Amniotic epithelial cell (primary cell): ENCODE results near the gene NOL4L.

ENCODE experiments used
- DNase-seq: peaks from one replicate; pipeline ENCODE4 v3.0.0-alpha.2; 2010; ENCODE audit warnings: low read depth

NOL4L gene

DNA sequence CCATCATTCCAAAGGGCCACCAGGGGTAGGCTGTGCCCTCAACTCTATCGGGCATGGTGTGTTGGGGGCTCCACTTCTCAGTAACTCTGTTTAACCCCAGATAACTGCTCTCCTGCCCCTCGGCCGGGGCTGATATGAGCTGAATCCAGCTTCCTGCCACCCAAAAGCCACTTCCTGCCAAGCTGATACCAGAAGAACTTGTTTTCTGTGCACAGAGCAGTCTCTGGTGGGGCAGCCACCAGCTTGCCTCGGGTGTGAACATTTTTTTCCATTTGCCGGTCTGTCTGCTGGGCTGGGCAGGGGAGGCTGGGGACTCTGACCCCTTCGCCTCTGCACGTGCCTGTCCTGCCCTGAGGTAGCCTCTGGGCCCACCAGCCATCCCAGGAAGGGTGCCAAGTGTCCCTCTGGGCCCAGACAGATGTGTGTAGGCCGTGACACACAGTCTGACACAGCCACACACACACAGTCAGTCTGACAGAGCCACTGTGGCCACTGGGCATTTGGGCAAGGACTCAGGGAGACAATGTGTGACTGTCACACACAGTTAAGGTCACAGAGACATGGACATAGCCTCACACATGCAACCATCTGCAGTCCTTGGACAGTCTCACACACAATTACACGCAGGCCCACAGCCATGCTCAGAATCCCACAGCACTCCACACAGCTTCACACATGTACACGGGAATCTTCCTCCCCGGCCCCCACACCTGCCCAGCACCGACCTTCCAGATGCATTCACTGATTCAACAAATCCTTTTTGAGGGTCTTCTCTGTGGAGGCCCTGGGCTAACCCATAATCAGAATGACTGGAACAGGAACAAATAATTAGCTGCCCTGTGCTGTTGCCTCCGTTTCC, 45.1 kb downstream of the NOL4L start:
- no peak for DNase-seq

DNA sequence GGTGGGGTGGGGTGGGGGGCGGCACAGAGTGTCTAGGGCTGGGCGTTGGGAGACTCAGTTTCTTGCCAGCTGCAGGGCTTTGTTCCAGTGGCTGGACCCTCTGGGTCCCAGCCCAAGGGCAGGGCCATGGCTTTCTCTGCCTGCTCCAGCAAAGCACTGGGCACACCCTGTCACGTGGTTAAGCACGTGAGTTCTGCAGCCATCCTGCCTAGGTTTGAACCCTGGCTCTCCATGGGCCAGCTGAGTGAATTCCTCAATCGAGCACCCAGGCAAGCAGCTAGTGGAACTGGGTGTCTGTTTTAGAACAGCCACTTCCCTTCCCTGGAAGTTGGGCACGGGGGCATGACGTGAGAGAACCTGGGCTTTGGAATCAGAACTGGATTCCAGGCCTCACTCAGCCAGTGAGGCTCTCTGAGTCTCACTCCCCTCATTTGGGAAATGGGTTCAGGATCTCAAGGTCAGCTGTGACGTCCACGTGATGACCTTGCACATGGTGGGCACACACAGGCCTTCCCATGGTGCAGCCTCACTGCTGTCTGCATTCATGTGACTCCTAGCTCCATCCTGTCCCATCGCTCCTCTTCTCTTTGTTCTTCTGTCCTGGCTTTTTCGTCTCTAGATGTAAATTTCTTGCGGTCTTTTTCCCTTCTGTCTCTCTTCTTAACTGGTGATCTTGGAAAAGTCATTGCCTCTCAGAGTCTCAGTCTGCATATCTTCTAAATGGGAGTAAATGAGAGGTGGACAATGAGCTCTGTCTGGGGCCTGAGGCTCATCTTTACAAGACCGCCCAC, 45.9 kb downstream of the NOL4L start:
- DNase-seq: no peak

DNA sequence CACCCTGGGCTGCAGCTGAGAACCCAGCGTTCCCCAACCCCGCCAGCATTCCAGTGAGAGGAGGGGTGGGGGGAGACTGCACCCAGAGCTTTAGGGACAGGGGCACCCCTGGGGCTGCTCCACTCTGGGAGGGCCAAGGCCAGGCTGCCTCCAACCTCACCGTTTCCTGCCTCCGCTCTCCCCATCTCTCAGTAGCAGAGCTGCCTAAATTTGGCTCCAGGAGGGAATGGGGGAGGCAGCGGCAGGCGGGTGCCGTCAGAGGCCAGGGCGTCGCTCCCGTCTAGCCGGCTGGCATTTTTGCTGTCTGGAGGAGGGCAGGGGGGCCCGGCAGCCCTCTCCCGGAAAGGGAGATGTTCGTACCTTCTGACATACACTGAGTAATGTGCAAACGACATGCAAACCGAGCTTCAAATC, 46.6 kb downstream of the NOL4L start:
- DNase-seq: no peak

DNA sequence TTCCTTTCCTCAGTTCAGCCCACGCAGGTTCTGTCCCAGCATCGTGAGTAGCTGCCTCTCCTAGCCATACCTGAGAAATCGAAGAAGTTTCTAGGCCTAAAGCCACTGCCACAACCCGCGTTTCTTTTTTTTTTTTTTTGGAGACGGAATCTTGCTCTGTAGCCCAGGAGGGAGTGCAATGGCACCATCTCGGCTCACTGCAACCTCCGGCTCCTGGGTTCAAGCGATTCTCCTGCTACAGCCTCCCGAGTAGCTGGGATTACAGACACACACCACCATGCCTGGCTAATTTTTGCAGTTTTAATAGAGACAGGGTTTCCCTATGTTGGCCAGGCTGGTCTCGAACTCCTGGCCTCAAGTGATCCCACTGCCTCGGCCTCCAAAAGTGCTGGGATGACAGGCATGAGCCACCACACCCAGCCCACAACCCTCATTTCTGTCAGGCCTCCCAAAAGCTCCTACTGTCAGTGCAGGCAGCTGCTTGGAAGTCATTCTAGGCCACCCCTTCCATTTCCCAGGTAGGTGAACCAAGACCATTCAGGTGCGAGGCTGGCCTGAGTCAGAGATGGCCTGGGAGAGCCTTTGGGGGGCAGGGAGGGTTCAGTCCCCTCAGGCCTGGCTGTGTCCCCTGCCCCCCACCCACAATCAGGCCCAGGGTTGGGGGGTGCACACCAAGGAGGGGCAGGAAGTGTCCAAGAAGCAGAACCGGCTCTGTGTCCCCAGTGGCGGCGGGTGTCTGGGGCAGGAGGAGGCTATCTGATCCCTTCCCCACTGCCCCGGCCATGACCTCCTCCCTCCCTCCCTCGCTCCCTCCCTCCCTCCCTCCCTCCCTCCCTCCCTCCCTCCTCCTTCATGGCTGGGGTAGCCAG, 47.2 kb downstream of the NOL4L start:
- no peak for DNase-seq

DNA sequence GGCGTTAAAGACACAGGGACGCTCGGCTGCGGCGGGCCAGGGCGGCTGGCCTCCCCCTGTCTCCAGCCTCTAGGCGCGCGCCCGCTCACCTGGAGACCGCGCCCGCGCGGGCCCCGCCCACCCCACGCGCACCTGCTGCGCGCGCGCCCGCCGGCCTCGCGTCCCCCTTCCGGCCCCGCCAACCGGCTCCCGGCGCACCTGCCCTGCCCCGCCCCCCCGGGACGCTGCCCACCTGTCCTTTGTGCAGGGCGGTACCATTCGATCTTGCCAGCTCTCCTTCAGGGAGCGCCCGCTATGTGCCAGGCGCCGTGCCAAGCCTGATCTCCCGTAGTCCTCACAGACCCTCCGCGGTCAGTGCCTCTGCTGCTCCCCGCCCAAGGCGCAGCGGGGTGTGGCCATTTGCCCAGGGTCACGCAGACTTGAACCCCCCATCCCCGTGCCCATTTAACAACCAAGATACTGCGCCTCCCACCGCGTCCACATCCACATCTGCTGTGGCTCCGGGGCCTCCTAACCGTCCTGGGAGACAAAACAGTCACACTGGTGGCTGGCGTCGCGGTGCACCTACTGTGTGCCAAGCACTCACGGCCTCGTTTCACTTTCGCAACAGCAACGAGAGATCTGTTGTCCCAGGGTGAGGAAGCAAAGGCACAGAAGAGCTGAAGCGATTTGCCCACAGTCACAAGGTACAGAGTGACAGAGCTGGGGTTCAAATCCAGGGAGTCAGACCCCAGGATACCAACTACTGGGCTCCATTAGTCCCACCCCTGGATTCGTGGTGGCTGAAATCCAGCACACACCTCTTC, 48.1 kb downstream of the NOL4L start:
- DNase-seq: no peak

DNA sequence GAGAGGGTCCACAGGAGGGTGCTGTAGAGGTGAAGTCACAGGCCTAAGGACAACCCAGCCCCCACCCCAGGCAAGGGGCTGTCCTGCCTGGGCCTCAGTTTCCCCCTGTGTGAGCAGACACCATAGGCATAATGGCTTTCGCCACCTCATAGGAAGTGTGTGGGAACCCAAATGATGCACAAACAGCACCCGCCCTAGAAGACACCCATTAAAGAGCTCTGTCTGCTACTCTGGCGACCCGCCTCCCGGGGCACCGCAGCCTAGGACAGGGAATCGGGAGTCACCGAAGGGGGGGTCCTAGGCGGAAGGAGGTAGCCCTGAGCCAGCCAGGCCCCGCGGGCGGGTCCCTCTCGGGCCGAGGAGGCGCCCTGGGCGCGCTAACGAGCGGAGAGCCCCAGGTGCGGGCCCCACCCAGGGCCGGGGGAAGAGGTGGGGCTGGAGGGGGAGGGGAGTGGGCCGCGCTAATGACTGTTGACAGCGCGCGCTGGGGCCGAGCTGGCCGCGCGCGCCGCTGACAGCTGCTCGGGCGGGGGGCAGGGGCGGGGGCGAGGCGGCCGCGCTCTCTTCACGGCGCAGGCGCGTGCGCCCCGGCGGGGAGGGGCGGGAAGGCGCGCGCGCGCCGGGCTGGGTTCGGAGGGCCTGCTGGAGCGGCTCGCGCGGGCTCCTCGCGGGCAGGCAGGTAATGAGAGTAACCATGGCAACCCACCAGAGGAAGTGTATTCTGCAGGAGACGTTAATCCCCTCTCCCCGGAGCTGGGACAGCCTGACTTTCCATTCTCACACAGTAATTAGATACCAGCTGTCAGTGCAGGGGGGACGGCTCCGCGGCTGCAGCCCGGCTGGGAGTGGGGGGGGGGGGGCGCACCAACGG, 48.9 kb downstream of the NOL4L start:
- no peak for DNase-seq

DNA sequence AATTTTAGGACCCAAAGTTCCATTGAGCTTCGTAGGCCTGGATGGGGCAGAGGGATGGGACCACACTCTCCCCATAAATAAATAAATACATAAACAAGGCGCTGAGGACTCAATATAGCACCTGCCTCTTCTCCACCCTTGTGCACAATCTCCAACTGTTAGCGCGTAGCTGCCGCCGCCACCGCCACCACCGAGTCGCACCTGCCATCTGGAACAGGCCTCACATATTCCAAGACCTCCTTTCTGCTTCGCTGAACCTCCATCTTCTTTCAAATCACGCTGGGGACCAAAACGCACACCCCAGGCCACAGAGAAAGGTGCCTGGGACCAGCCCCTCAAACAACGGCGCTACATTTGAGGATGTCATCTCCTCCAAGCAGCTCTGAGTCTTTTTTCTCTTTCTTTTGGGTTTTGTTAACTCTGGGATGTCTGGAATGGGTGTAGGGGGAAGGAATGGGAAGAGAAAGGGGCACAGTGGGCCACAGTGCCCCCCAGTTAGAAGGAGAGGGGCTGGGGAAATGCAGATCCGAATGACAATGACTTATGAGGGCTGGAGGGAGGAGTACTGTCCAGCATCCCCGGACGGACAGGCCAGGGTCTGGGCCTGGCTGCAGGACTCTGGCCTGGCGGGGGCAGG, 49.7 kb downstream of the NOL4L start:
- no peak for DNase-seq

DNA sequence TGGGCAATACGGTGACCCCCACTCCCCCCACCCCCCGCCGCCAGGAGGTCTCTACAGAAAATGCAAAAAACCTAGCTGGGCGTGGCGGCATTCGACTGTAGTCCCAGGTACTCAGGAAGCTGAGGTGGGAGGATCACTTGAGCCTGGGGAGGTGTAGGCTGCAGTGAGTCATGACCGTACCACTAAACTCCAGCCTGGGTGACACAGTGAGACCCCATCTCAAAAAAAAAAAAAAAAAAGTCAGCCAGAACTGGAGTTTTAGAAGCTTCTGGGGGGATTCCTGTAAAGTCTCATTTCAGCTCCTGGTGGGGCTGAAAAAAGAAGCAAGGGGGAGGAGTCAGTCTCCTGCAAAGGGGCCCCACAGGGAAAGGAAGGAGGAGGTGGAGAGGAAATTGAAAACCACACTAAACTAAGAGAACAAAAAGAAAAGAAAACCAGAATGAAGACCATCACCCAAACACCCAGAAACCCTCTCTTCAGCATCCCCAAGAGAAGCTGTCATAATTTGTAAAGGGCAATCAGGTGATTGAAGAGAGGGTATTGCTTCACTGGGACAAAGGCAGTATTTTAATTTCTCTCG, 50.4 kb downstream of the NOL4L start:
- no peak for DNase-seq

DNA sequence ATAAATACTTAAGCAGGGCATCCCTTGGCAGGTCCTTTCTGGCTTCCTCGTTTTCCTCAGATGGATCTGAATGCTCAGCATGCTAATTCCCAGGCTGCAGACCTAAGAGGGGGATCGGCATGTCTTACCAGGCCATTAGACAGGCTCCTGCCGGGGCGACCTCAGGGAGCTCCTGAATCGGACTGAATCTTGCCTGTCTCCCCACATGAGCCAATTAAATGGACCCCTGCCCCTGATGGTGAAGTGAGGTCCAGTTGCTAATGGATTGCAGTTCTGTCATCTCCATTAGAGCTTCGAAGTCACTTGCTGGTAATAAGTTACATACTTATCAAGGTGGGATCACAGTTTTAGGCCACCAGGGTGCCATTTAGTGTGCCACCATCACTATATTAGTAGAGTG, 51.4 kb downstream of the NOL4L start:
- no peak for DNase-seq

DNA sequence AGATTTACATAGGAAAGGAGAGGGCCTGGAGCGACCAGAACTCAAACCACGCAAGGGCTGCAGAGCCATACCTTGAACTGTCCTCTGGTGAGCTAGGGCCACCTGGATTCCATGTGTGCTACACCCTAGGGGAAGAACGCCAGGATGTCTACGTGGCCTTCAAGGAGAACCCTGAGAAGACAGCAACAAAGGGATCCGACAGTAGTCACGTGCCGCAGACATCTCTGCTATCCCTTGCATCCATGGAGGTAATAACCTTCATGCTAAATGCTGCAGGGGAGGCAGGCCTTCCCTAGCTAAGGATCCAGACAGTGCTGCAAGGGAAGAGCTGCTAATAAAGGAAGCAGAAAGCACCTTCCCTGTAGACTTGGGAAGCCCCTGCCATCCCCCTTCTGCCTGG, 52.9 kb downstream of the NOL4L start:
- no peak for DNase-seq

DNA sequence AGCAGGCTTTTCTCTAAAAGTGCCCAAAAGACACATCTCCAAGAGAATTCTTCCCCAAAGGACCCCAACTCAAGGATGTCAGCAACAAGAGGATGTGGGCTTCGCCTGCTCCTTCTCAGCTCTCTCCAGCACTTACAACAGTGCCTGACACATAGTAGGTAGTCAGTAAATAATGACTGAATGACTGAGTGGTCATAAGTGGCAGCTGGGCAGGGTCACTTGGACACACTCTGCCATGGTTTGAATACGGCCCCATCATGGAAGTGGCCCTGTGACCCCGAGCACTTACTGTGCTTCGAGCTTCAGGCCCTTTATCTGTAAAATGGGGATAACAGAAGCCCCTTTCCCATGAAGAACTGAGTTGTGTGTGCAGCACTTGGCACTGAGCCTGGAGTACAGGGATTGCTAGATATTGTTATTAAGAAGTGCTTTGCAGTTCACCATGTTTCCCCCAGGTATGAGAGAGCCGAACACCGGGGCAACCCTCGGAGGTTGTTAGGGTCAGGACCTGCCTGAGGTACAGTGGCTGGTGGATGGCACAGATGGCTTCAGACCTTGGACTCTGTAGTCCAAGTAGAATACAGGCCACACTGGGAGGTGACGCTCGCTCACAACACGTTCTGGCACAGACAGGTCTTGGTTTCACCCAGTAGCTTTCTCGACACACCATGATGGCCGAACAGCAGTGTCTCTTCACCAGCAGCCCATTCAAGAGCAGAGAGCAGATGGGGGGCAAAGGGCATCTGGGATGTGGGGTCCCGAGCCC, 56.0 kb downstream of the NOL4L start:
- no peak for DNase-seq

DNA sequence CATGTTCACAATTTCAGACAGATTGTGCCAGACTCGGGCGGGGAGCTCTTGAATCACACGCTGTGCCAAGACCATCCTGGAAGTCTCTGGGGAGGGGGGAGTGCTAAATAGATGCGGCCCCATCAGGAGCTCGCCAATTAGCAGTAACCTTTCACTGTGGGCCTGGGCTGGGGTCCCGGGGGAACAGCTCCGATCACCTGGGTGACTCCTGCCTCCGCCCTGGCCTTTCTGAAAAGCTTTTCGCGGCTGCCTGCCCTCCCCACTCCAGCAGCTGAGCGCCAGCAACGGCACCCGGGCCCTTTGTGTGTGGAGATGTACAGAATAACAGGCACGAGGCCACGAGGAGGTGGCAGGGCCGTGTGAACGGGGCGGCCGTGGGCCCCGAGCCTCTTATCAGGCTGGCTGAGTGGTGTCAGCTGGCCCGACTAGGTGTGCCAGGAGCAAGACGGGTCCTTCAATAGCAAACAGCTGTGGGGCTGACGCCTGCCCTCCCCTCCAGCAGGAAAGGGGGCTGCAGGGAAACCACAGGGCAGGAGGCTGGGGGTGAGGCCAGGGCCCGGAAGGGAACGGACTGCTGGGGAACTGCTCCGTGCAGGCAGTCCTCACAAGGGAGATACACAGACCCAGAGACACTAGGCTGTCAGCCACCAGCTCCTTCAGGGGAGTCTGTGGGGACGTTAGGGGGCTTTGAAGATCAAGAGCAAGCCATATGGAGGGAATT, 56.8 kb downstream of the NOL4L start:
- no peak for DNase-seq

DNA sequence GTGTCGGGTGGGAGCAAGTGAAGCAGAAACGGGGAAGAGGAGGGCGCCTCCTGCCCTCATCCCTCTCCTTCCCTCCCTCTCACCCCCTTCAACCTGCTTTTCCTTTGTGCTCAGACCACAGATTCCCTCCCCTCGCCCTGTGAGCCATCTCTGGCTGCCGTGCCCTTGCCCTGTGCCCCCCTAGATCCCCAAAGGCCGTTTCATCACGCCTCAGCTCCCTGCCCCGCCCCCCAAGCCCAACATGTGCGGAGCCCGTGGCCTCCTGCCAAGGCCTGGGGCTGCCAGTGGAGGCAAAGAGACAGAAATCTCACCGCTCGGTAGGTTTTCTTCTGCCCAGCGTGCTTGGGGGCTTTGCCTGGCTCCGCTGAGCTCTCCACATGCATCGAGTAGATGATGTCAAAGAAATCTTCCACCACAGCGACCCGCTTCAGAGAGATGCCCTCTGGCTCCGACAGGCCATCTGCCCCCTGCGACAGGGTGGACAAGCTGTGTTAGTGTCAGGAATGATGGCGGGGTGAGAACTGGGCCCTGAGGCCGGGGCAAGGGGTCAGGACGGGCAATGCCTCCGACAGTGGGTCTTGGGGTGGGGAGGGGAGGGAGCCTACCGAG, 57.6 kb downstream of the NOL4L start:
- DNase-seq: no peak

DNA sequence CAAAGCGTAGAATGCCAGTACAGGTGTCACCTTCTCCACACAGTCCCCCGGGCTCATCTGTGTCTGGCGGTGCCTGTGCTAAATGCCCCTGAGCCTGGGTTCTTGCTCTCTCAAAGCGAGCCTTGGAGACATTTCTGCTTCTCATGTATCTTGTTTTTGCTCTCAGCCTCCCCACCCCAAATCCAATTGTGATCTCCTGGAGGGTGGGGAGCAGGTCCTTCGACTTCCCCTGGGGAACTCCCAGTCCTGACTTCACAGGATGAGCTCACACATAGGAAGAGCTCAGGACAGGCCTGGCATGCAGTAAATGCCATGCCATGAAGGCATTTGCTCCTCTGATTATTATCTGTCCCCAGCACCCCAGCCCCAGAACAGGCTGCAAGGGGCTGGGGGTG, 58.1 kb downstream of the NOL4L start:
- no peak for DNase-seq

DNA sequence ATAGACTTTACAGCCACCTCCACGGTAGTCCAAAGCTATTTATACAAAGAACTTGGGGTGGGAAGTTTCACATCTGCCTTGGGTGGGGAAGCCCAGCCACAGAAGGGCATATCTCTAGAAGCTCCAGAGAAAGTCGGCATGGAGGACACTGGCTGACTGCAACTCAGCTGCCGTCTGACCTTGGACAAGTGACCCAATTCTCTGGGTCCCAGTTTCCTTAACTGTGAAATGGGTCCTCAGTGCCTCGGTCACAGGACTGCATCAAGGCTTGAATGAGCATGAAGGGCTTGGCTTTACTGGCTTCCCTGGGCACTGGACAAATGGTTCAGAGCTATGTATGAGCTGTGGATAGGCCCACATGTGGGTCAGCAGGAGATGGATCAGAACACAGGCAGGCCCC, 58.6 kb downstream of the NOL4L start:
- no peak for DNase-seq

DNA sequence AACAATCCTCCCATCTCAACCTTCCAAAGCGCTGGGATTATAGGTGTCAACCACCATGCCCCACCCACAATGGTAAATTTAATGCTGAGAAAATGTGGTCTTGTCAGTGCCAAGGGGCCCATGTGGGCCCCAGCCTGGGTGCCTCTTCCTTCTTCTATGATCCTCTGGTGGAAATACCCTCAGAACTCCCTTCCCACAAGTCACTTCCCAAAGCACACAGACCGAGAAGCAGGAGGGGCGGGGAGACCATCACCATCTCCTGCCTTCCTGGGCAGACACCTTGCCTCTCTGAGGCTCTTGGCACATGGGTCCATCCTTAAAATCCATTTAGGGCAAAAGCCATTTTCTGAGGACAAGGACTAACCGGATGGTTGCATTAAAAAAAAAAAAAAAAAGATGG, 59.0 kb downstream of the NOL4L start:
- no peak for DNase-seq

DNA sequence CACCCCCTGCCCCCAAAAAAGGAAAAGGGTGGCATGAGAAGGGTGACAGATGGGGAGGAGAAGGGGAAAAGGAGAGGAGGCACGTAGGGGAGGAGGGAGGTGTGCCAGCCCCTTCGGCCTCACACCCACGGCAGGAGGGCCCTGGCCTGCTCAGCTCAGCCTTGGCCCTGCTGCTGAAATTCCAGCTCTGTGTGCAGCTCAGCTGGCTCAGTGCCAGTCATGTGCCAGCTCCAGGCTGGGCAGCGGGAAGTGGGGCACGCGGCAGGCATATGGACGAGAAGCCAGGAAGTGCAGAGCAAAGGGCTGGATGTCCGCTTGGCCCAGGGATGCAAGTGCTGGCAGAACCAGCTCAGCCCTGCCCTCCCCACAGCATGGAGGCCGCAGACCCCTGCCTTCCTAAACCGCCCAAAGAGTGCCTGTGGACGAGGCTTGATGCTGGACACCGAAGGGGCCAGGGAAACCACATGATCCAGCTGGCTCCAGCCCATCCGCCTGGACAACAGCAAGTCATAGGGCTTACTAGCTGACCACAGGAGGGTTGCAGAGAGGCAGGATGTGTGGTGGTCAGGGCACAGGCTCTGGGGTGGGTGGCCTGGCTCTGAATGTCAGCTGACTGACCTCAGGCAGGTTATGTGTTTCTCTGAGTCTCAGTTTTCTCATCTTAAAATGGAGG, 60.2 kb downstream of the NOL4L start:
- peak; percentile 36 for DNase-seq
